ENCODE measurements around the gene HMGA1.

The HMGA1 gene

DNA sequence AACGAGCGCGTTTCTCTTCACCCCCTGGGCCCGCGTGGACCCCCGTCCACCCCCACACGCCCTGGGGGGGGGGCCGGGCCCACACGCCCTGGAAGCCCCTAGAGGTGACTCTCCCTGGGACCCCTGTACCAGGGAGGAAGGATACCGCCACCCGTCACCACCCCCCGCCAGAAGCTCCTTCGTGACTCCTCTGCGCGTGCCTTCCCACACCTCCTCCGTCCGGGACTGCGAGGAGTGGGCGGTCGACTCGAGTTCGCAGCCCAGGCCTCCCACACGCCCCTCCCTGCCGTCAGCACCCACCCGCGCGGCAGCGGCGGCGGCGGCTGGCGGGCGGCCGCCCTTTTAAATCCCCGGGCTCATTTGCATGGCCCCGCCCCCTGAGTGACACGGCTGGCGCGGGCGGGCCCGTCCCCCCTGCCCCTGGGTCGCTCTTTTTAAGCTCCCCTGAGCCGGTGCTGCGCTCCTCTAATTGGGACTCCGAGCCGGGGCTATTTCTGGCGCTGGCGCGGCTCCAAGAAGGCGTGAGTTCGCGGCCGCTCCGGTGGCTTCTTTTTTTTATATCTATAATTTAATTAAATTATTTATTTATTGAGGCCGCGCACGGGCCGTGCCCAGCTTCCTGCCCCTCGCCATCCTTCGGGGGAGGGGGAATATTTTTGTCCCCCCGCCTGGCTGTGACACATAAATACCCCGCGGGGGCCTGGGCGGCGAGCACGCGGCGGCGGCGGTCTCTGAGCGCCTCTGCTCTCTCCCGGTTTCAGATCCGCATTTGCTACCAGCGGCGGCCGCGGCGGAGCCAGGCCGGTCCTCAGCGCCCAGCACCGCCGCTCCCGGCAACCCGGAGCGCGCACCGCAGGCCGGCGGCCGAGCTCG, at the start of gene HMGA1:
TSS of gene HMGA1 (plus strand) at position 431 of the 873 bp plus-strand sequence. CDS start 3,908 bp downstream, outside the sequence.
- peak; percentile 91 to 93 for DNase-seq

- DNase-seq: peak; percentile 50 to 67
Measured at GRCh38 chr6:34189806-34190503, 46.7 kb upstream of the HMGA1 start.

- DNase-seq: no peak
Measured at GRCh38 chr6:34190504-34191122, 46.1 kb upstream of the HMGA1 start.

- no peak for DNase-seq
Measured at GRCh38 chr6:34194772-34195171, 41.9 kb upstream of the HMGA1 start.

DNA sequence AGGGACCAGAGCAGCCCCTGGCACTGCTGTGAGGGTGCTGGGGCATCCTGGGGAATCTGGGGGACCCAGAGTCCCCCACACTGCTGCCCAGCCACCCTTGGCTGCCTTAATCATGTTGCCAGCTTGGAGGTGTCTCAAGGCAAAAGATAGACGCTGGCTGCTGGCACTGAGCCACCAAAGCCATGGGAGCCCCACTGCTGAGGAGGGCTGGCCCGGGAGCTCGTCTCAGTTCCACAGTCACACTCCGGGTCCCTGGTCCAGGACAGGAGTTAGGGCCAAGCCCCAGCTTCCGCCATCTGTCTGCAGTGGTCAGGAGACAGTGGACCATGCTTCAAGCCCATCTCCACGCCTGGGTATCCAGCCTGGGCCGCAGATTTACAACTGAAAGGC, 41.0 kb upstream of the HMGA1 start:
- DNase-seq: no peak

- DNase-seq: peak; percentile 87 to 90
Measured at GRCh38 chr6:34196116-34196832, 40.4 kb upstream of the HMGA1 start.

GRCh38 chr6:34196833-34197195, 39.9 kb upstream of the HMGA1 start:
- DNase-seq: no peak

GRCh38 chr6:34200340-34200971, 36.2 kb upstream of the HMGA1 start:
- no peak for DNase-seq

DNA sequence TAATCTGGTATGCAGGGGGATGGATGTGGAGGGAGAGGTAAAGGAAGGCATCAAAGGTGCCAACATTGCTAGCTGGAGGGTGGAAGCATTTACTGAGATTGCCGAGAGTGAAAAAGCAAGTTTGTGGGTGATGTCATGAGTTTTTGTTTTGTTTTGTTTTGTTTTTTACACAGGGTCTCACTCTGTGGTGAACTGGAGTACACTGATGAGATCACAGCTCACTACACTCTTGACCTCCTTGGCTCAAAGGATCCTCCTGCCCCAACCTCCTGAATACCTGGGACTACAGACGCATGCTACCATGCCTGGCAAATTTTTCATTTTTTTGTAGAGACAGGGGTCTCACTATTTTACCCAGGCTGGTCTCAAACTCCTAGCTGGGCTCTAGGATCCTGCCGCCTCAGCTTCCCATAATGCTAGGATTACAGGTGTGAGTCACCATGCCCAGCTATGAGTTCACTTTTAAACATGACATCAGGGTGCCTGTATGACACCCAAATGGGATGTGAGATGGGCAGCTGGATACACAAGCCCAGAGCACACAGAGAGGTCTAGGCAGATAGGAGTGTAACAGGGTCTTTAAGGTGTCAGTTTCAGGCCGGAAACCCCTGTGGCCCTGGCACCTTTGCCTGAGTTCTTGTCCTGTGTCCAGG, 35.1 kb upstream of the HMGA1 start:
- no peak for DNase-seq

GRCh38 chr6:34202329-34203201, 34.1 kb upstream of the HMGA1 start:
- DNase-seq: no peak

GRCh38 chr6:34204693-34205092, 32.0 kb upstream of the HMGA1 start:
- no peak for DNase-seq

DNA sequence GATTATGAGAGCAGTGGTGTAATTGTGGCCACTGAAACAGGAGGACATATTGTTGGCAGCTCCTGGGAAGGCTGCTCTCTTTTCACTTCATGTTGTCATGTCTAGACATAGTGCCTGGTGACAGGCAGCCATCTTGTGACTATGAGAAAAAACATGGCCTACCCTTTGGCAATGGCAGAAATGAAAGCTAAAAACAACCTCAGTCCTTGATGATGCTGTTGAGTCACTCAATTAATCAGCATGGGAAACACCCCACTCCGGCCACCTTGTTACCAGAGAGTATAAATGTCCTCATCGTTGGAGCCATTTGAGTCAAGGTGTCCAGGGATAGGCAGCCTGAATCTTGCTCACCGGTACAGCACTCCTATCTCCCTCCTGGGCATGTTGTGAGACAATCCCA, 31.2 kb upstream of the HMGA1 start:
- DNase-seq: no peak

GRCh38 chr6:34205916-34206315, 30.8 kb upstream of the HMGA1 start:
- DNase-seq: no peak

- DNase-seq: no peak
Measured at GRCh38 chr6:34206726-34207125, 29.9 kb upstream of the HMGA1 start.

- no peak for DNase-seq
Measured at GRCh38 chr6:34207695-34208443, 28.8 kb upstream of the HMGA1 start.

- no peak for DNase-seq
Measured at GRCh38 chr6:34213772-34214171, 22.9 kb upstream of the HMGA1 start.

DNA sequence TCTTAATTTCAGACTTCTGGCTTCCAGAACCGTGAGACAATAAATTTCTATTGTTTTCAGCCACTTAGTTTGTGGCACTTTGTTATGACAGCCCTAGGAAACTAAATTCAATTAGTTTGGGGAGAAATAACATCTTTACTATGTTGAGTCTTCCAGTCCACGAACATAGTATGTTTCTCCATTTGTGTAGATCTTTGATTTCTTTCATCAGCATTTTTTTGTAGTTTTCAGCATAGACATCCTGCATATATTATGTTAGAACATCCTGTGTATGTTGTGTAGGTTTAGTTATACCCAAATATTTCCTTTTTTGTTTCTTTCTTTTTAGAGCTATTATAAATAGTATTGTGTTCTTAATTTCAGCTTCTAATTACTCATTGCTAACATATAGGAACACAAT, 18.0 kb upstream of the HMGA1 start:
- no peak for DNase-seq

DNA sequence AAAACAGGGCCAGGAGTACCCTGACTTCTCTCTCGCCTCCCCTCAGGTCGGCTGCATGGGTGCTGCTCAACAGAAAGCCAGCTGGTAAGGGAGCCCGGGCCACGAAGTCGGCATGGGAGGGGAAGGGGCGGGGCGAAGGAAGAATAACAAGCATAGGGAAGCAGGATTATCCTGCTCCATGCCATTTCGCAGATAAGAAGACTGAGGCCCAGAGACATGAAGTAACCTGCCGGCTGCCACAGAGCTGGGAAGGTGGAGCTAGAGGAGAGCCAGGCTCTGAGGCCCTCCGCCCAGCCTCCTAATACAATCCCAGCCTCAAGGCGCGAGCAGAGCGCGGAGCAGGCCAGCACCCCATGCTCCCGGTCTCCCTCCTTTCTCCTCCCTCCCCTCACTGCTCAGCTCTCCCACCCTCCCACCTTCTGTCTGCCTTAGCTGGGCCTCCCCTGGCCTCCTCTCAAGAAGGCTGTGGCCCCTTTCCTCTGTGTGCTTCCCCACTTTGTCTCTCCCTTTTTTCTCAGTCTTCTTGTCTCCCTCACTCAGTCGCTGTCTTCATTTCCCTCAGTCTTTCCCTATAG, 13.2 kb upstream of the HMGA1 start:
- DNase-seq: no peak

DNA sequence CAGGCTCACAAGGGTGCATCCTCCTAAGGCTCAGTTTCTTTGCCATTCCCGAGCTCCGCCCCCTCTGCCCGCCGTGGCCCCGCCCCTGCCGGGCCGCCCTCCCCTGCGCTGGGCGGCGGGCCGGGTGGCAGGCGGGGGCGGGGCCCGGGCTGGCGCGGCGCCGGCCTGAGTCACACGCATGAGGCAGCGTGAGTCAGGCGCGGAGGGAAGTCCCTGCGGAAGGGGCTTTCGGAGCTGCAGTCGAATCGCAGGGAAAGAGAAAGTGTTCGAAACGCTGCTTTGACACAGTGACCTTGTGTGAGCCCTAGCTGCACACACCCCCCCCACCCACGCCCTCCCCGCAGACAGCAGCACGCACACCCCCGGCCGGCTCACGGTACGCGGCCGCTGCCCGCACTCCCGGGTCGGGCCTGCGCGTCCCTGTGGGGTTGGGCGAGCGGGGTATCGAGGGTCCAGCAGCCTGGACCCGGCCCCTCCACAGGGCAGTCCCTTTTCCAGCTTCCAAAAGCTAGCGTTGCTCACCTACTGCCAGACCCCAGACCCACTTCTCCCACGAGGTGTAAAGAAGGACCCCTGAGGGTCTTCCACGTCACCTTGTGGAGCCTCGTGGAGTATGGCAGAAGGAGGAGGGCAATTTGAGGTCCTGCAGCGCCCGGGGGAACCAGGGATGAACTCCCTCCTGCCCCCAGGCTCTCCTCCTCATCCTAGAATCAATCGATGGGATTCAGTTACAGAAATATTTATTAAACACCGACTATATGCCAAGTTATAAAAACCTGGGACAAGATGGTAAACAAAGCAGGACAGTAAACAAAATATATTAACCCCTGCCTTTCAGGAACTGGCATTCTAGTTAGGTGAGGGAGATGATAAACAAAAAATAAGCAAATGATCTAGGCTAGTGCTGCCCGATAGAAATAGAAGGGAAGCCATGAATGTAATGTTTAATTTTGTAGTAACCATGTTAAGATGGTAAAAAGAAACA, 12.4 kb upstream of the HMGA1 start:
- DNase-seq: peak; percentile 97

Measured in CD4-positive, alpha-beta T cell treated with Interferon alpha-2 for 1 hour (primary cell).